GM12892 (cell line): Measurements from ENCODE around the gene KLF7.

ENCODE experiments used
- POLR2A ChIP-seq: IDR thresholded peaks from 2 replicates; pipeline ENCODE4 v1.6.1; 2011; ENCODE audit warnings: low read depth, low read length, control low read depth
- TAF1 ChIP-seq: IDR thresholded peaks from 2 replicates; pipeline ENCODE4 v1.6.1; 2011; ENCODE audit warnings: low read depth, mild to moderate bottlenecking, control low read depth, low read length, borderline replicate concordance

- TF ChIP-seq POLR2A (no peak), TAF1 (no peak)
Observed at GRCh38 chr2:207129821-207130220, 35.9 kb downstream of the KLF7 start.
